NCI-H2227 (cell line): Measurements from ENCODE around the gene ESPL1.

Experiments
- DNase-seq: peaks from one replicate; lab custom pipeline; 2025; ENCODE audit not compliant: unreplicated experiment; lab: John Stamatoyannopoulos, UW

Gene ESPL1

DNA sequence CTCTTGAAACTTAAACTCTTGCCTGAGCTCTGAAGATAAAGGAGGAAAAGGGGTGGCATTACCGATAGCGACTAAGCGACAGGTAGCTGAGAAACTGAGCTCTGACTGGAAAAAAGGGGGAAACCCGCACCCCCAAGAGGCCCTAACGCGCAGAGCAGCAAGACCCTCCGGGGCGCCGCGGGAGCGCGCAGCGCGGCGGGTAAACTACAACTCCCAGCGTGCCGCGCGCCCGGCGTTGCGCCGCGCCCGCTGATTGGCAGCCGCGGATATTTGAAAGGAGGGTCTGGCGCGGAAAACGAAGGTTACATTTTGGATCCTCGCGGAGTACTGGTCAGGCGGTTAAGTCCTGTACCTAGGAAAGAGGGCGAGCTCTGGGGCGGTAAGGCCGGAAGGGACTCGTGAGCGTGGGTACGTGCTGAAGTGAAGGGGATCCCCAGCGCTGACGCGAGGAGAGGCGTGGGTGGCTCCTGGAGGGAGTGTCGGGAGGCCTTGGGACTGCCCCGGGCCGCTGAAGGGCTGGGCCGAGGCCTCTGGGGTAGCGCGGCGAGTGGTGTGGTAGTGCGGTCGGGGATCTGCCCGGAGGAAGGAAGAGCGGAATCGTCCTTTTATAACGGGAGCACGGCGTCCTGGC, at the start of gene ESPL1:
TSS of gene ESPL1 (plus strand) at position 301 of the 631 bp plus-strand sequence. CDS start 468 bp downstream, outside the sequence.
- DNase-seq, result peak; percentile 80

GRCh38 chr12:53218551-53219291, 49.4 kb upstream of the ESPL1 start:
- DNase-seq, result no peak

DNA sequence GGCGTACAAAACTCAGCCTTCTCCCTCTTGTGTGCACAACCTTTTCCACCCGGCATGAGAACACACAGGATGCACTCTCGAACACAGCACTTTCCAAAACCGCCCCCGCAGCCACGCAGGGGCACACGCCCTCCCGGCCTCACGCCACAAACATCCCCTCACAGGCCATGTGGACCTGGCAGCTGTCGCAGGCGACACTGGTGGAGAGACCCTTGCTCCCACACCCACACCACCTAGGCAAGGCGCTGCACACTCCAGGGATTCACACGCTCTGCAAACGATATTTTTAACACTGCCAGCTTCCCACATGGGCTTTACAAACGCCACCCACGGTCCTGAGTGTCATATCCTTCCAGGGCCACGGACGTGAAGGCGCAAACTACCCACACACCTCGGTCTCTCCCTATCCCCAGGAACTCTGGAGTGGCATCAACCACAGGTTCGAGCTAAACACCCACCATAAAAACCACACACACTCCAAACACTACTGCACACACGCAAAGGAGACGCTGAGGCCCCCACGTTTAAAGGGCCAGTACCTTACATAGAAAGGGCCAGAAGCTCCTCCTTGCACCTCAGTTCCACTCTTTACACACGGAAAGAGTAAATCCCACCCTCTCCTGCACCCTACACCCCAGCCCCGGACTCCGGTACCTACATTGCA, 48.7 kb upstream of the ESPL1 start:
- DNase-seq, result no peak

- DNase-seq, result peak; percentile 68
These were observed 48.0 kb upstream of the ESPL1 start for GRCh38 chr12:53219956-53220693.

GRCh38 chr12:53220694-53221202, 47.4 kb upstream of the ESPL1 start:
- peak; percentile 89 for DNase-seq

DNA sequence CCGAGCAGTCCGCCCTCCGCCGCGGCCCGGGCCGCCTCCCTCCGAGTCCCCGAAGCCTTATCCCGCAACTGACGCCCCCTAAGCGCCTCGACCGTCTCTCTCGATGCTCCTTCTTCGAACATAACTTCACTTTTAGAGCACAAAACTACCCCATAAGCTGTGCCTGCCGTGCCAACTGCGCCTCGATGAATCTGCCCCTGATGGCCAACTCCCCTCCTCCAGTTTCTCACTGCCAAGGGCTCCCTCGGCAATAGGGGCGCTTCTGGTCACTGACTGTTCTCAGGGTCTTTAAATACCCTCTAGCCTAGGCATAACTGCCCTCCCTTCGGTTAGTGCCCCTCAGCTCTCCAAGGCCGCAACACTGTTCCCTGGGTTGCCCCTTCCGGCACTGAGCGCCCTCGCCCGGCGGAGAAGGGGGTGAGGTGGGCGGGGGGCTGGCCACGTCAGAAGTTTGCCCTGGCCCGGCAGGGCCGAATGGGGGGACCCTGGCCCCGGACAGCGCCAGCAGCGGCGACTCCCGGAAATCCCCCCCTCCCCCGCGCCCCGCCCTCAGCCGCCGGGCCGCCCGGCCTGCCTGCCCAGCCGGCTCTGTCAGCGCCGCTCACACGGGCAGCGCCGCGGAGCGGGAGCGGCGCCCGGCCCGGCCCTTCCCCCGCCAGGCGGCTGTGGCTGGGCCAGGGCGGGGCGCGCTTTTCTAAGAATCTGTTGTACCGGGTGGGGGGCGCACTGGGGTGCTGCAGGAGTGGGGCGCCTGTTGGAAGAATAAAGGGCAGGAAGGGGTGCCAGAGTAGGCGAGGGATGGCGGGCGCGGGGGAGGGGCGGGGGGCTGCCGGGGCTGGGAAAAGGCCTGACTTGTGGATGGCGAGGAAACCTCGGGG, 46.7 kb upstream of the ESPL1 start:
- peak; percentile 55 for DNase-seq

DNA sequence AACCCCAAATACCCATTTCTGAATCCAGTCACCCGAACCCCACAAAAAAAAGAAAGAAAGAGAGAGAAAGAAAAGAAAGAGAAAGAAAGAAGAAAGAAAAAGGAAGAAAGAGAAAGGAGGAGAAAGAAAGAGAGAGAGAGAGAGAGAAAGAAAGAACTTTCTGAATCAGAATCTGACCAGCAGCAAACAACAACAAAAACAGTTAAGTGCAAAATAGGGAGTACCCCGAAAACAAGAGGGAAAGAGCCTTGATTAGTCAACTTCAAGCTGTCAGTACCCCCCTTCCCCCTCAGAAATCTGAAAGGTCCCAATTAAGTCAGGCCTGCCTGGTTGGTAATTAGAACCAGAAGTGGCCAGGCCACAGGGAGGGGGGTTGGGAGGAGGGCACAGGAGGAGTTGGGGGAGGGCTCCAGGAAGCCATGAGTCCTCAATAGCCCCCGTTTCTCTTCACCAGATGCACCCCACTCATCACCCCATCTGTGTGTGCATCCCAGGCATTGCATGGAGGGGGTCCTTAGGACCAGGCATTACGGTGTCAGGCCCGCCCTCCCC, 45.9 kb upstream of the ESPL1 start:
- no peak for DNase-seq

DNA sequence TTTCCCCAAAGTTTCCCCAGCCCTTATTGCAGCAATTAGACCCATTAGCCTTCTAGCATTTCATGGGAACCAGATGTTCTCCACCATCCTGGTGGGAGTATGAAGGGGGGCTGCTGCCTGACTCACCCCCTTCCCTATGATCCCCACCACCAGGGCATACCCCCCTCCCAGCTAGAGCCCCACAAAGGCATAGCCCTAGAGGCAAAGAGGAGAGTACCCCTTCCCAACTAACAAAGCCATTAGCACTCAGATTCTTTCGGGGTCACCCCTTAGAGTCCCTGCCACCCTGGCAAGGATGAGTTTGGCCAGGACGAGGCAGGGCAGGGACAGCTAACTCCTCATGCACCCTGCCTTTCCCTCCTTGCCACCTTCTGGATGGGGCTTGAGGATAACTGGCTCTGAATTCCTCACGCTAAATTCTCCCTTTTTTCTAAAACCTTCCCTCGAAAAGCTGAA, 45.3 kb upstream of the ESPL1 start:
- no peak for DNase-seq

GRCh38 chr12:53223389-53224060, 44.6 kb upstream of the ESPL1 start:
- no peak for DNase-seq

DNA sequence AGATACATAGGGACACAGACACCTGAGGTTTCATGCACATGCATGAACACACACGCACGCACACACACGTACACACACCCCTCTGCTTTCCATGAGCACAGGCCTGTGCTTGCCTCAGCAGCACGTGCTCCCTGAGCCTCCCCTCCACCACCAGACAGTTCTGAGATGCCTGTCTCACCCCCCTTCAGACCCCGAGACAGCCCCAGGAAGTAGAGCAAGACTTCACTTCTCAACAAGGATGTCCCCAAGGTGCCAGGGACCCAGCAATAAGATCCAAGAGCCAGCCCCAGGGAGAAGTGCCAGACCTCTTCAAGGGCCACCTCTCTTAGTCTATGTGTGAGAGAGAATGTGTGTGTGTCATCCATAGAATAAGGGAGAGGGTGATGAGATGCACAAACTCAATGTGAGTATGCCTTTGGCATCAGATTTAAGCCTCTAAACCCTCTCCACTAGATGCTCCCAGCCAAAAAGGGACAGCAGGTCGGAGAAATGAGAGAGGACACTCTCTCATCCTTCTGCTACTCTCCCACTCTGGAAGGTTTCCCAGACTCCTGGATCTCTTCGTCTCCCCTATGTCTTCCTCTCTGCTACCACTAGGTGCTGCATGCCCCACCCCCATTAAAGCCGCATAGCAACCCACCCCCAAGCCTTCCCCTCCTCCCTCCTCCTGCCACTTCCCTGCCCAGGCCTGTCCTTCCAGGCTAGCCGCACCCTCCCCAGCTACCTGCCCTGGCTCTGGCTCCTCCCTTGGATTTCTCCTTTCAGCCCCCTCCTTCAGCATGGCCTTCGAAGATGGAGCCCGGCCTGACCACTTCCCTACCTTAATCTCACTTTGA, 43.8 kb upstream of the ESPL1 start:
- DNase-seq, result peak; percentile 34

GRCh38 chr12:53224897-53225634, 43.0 kb upstream of the ESPL1 start:
- no peak for DNase-seq

DNA sequence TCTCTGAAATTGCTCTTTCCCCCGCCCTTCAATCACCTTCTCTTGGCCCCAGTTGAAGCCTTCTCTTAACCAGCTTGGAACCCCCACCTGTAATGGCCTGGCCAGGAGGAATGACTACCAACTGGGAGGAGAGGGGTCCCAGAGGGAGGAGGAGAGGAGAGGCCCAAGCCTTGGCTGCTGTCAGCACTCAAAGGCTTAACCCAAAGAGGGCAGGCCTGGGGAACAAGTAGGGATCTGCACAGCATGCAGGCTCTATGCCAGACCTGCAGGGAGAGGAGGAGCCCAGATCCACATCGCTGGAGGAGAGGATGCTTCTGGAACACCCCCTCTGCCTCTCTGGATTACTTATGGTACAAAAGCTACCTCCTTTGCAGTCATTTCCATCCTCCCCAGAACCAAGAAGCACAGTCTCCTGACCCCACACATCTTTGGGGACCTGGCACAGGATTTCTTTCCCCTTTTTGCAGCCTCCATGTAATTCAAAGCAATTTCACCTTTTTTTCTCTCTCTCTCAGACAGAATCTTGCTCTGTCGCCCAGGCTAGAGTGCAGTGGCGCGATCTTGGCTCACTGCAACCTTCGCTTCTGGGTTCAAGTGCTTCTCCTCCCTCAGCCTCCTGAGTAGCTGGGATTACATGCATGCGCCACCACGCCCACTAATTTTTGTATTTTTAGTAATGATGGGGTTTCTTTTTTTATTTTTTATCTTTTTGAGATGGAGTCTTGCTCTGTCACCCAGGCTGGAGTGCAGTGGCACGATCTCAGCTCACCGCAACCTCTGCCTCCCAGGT, 42.3 kb upstream of the ESPL1 start:
- DNase-seq, result peak; percentile 24

DNA sequence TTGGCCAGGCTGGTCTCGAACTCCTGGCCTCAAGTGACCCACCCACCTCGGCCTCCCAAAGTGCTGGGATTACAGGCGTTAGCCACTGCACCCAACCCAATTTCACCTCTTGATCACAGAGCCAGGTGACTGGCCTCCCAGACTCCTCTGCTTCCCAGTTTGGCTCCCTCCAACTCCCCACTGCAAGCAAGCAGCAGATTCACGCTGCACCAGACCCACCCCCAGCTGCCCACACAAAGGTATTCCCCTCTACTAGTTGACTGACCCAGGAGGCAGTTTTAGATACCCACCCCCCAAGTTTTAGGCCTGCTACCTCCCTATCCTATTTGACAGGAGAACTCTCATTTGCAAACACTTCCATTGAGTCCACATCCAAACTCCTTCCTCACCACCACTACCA, 41.3 kb upstream of the ESPL1 start:
- DNase-seq, result no peak

DNA sequence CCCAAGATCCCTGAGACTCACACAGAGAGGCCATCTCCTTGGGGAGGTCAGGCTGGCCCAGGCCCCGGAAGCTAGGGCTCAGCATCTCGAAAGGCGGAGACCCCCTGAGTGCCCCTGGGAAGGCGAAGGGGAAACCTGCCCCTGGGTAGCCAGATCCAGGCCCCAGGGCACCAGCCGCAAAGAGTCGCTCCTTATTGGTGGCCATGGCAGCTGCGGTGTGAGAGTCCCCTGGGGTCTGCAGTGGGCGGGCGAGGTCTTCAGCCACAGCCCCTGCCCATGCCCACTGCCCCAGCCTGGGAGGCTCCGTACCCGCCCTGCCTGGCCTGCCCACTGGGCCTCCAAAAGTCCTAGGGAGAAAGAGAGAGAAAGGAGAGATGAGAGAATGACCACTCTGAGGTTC, 40.8 kb upstream of the ESPL1 start:
- DNase-seq, result no peak

DNA sequence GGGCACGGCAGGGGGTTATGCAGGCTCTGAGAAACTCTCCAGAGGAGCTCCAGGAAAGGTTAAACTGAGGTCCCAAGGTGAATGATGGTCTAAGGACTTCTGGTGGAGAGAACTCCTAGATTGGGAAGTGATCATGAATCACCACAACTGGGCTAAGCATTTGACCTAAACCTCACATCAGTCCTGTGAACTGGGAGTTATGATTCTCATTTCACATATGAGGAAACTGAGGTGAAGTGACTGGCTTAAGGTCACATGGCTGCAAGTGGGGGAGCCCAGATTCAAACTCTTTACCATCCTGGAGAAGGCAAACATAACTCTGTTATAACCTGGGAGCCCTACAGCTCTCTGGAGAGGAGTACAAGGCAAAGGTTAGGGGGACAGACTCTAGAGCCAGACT, 40.3 kb upstream of the ESPL1 start:
- DNase-seq, result no peak

GRCh38 chr12:53229454-53229853, 38.6 kb upstream of the ESPL1 start:
- DNase-seq, result no peak
